Activated CD4-positive, alpha-beta T cell treated with anti-CD3 and anti-CD28 coated beads, Interleukin-2, amount 50 U/mL, for 48 hours (primary cell): ENCODE measurements around the gene CEMIP.

Experiments
- DNase-seq, 2 experiments: peaks; one replicate each; pipeline ENCODE4 v3.0.0-alpha.2; 2020

The CEMIP gene

DNA sequence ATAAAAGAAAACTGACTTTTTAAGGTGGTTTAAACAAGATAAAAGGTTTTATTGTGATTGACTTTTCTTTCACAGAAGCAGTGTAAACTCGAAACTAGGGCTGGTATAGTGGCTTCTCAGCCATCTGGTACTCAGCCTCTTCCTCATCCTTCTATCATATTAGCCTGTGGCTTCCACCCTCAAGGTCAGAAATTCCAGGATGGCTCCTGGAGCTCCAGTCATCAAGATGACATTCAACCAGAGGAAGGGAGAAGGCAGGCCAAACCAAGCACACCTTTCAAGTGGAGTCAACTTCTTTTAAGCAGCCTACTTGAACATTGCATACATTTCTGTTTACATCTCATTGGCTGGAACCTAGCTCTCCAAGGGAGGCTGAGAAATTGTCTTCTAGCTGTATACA, 211.8 kb downstream of the CEMIP start:
- no peak for DNase-seq

DNA sequence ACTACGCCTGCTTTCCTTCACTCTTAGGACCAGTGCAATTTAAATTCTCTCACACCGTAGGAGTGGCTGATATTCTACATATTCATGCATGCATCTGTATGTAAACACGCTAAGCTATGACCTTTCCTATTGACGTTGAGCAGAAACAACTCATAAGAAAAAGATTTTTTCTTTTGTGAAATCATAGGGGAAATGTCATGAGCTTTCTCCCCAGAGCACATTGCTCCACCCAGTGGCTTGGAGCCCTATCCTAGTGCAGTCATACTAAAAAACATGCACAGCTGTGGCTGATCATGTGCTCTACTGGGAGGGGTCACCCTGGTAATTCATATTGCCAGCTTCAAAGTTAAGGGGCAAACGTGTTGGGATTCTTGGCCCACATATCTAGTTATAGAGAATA, 212.3 kb downstream of the CEMIP start:
- DNase-seq: no peak

DNA sequence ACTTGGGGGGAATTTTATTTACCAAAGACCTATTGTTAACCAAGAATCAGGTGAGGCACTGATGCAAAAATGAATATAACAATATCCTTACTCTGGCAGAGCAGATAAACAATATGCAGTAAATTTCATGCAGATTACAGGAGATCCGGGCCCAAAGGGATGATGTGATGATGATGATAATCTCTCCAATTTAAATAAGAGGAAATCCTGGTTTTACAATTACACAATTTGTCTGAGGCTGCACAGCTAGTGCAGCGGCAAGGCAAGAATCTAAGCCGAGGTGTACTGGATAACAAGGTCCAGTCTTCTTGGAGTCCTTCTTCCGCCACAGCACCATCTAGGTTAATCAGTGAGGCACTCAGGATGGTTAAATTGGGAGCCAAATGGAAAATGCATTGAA, 212.8 kb downstream of the CEMIP start:
- DNase-seq: no peak

DNA sequence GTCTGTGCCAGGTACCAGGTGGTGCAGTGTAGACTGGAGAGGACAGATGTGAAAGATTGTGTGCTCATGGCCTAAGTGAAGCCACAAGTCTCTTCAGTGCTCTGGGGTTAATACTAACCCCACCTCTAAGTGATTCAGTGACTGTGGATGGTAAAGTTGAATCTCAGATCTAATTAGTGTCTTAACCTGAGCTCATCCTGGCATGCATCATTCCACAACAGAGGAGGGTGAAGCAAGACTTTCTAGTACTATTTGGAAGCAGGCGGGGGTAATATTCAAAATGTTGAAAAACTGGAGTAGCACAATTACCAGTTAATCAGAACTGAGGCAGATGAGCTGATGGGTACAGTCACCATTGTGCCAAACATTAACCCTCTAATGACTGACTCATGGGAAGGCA, 213.3 kb downstream of the CEMIP start:
- DNase-seq: no peak

DNA sequence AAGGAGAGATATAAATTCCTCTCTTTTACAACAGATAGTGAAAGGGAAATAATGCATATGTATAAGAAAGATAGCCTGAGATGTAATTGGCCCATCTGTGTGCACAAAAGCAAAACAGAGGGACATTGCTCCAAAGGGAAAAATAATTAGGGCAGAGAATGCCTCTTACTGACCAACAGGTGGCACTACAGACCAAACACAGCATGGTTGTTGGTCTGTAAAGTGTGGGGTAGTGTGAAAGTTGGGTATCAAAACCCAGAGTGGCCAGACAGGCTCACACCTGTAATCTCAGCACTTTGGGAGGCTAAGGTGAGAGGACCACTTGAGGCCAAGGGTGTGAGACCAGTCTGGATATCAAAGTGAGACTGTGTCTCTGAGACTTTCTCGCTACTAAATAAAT, 217.1 kb downstream of the CEMIP start:
- no peak for DNase-seq

DNA sequence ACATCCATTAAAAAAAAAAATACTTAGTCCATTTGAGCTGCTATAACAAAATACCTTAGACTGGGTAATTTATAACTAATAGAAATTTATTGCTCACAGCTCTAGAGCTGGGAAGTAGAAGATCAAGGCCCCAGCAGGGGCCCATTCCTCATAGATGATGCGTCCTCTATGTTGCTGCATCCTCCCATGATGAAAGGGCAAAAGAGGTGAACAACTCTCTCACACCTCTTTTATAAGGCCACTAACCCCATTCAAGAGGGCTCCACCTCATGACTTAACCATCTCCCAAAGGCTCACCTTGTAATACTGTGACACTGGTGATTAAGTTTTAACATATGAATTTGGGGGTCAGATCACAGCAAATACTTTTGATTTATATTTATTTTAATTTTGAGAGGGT, 218.5 kb downstream of the CEMIP start:
- DNase-seq: no peak

DNA sequence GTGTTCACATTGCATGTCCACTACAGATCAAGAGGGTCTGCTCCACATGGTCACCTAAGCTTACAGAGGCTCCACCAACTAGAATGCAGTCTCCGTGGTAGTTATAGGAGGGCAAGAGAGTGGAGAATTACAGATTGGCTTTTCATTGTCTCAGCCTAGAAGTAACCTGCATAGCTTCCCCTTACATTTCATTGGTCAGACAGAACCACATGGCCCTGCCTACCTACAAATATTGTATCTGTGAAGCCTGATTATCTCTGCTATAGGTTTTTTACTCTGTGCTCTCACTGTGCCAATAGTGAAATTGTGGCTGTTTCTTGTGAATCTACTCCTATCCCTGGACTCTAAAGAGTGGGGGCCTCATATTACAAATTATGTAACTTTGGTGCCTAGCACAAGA, 219.1 kb downstream of the CEMIP start:
- no peak for DNase-seq

DNA sequence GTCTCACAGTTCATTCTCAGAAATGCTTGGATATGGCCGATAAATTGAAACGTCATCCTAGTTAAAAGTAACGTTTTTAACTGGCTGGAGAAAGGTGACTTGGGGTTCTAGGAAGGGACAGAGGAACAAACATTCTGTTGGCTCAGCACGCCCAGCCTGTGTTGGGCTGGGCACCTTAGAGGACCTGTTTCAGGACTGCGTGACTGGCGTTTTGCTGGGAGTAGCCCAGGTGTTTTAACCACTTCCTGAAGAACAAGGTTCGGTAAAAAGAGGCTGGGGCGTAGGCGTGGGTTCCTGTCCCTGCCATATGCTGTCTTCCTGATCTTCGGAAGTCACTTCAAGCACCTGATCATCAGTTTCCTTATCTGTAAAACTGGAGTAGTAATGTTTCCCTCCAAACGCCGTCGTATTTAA, 220.5 kb downstream of the CEMIP start:
- peak; percentile 68 to 74 for DNase-seq

DNA sequence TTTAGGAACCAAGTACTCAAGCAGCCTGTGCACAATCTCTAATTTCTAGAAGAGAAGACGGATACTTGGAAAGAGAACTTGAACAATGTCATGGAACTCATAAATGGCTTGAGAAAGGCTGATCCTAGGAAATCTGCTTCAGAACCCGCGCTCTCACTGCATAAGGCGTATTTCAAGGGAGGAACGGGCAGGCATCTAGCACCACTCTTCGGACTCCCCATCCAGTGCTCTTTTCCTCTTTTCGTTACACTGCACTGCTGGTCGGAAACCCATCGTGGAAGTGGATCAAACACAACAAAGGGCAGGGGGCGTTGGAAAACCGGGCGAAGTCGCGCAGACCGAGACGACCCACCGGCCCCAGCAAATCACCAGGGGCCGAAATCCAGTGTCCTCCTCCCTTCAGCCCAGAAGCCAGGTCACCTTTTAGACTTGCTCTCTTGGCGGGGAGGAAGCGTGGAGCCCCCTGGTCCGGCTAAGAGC, 221.0 kb downstream of the CEMIP start:
- DNase-seq: no peak

DNA sequence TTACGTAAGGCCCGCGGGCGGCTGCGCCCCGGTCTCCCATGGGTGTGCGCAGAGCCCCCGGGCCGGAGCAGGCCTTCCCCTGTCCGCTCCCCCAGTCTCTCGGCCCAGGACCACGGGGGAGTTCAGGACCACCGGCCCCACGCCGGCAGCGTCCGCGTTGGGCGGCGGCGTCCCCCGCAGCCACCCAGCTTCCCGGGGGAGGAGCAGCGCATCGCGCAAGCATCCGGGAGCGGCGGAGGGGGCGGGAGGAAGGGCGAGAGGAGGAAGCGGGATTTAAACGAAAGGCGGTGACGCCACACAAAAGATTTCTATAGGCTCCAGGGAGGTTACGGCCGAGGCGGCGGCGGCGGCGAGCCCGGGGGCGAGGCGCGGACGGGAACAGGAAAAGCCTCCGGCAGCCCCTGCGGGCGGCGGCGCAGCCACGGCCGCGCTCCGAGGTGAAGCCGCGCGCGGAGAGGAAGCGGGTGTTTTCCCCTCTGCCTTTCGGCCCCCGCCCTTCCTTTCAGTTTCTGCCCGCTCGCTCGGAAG, 221.5 kb downstream of the CEMIP start, which contains the start of gene TLNRD1:
Gene TLNRD1, plus strand, starts transcription at position 300 of the 528 bp plus-strand sequence. CDS start 1,349 bp downstream, outside the sequence.
- peak; percentile 85 to 88 for DNase-seq
